Measurements from ENCODE around the gene DMRT3. TPM values are rescaled to one million over a fixed set of nuclear protein-coding genes. Genes with fewer than 3 reads are reported as not detected.

Gene DMRT3
- total RNA-seq, 1 donor from 2014 or later = not detected

- no peak for DNase-seq (ENCODE audit: low spot score)
- H3K4me1 Mint-ChIP-seq (ENCODE audit: low read depth) = no peaks in the 10 kb centered on the region
- H3K27ac Mint-ChIP-seq (ENCODE audit: unreplicated experiment) = no peak overlapping the region
- H3K27me3 Mint-ChIP-seq (ENCODE audit: low read depth) = peaks cover 18% of the 10 kb centered on the region
- no peak overlapping the region for H3K4me3 Mint-ChIP-seq (ENCODE audit: unreplicated experiment)
- no peaks in the 10 kb centered on the region for H3K9me3 Mint-ChIP-seq (ENCODE audit: low read depth)
- no peaks in the 10 kb centered on the region for H3K36me3 Mint-ChIP-seq (ENCODE audit: low read depth)
- no peak for TF ChIP-seq CTCF (IDR thresholded peaks at IDR 0.05)
Observed at GRCh38 chr9:952546-952945, 23.9 kb upstream of the DMRT3 start.

DNA sequence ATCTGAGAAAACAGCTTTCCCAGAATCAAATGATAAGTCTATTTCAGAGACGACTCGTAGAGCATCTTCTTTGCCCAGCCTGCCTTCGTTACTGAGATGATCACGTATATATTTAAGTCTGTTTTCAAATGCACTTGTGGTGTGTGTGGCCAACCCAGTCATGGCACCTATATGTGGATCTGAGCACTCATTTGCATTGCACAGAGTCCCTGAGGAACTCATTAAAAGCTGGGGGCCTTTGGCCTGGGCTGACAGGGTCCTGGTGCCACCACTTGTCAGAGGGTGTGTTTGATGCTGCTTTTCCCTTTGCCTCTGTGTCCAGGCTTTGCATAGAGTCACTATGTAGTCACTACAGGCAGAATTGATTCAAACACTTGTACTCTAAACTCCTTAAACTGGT is 17.4 kb upstream of the DMRT3 start:
- no peak overlapping the region for H3K4me3 Mint-ChIP-seq (ENCODE audit: unreplicated experiment)
- no peak for TF ChIP-seq CTCF (IDR thresholded peaks at IDR 0.05)
- H3K9me3 Mint-ChIP-seq (ENCODE audit: low read depth) = no peaks in the 10 kb centered on the region
- no peak overlapping the region for H3K27ac Mint-ChIP-seq (ENCODE audit: unreplicated experiment)
- no peak for DNase-seq (ENCODE audit: low spot score)
- peaks cover 31% of the 10 kb centered on the region for H3K27me3 Mint-ChIP-seq (ENCODE audit: low read depth)
- H3K36me3 Mint-ChIP-seq (ENCODE audit: low read depth) = no peaks in the 10 kb centered on the region
- no peaks in the 10 kb centered on the region for H3K4me1 Mint-ChIP-seq (ENCODE audit: low read depth)

- TF ChIP-seq CTCF (IDR thresholded peaks at IDR 0.05) = no peak
- H3K27me3 Mint-ChIP-seq (ENCODE audit: low read depth) = peaks cover 38% of the 10 kb centered on the region
- DNase-seq (ENCODE audit: low spot score) = no peak
- no peak overlapping the region for H3K27ac Mint-ChIP-seq (ENCODE audit: unreplicated experiment)
- no peaks in the 10 kb centered on the region for H3K4me1 Mint-ChIP-seq (ENCODE audit: low read depth)
- no peaks in the 10 kb centered on the region for H3K9me3 Mint-ChIP-seq (ENCODE audit: low read depth)
- no peak overlapping the region for H3K4me3 Mint-ChIP-seq (ENCODE audit: unreplicated experiment)
- no peaks in the 10 kb centered on the region for H3K36me3 Mint-ChIP-seq (ENCODE audit: low read depth)
Observed at GRCh38 chr9:959914-960313, 16.5 kb upstream of the DMRT3 start.

DNA sequence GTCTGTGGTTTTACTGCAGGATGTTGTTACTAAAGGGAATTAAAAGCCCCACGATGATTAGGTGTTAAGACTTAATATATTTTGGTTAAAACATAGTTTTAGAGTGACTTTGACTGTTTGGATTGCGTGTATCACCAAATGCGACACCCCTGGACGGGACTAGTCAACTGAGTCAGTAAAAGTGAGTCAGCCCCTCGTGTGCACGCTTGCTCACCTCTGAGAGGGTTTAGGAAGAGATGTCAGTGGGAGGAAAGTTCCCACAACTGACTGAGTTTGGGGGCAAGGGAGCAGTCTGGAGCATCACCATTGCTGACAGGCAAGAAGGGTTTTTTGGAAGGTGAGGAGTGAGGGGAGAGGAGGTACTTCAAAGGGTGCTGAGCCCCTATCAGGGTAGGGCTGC is 14.4 kb upstream of the DMRT3 start:
- Mint-ChIP-seq H3K4me3 (ENCODE audit: unreplicated experiment) (no peak overlapping the region), H3K27ac (ENCODE audit: unreplicated experiment) (no peak overlapping the region), H3K4me1 (ENCODE audit: low read depth) (no peaks in the 10 kb centered on the region), H3K9me3 (ENCODE audit: low read depth) (no peaks in the 10 kb centered on the region), H3K36me3 (ENCODE audit: low read depth) (no peaks in the 10 kb centered on the region), H3K27me3 (ENCODE audit: low read depth) (peaks cover 53% of the 10 kb centered on the region)
- no peak for DNase-seq (ENCODE audit: low spot score)
- TF ChIP-seq CTCF (IDR thresholded peaks at IDR 0.05) = no peak

- Mint-ChIP-seq H3K9me3 (ENCODE audit: low read depth) (no peaks in the 10 kb centered on the region), H3K4me1 (ENCODE audit: low read depth) (peaks cover 10% of the 10 kb centered on the region), H3K27me3 (ENCODE audit: low read depth) (peaks cover 77% of the 10 kb centered on the region), H3K27ac (ENCODE audit: unreplicated experiment) (no peak overlapping the region), H3K36me3 (ENCODE audit: low read depth) (no peaks in the 10 kb centered on the region), H3K4me3 (ENCODE audit: unreplicated experiment) (no peak overlapping the region)
- no peak for DNase-seq (ENCODE audit: low spot score)
- TF ChIP-seq CTCF (IDR thresholded peaks at IDR 0.05) = no peak
Observed at GRCh38 chr9:965497-965896, 11.0 kb upstream of the DMRT3 start.

All from chondrocyte (in vitro differentiated cells).